Measurements from ENCODE around the gene HLA-DRA. TPM values are rescaled to one million over a fixed set of nuclear protein-coding genes. Genes with fewer than 3 reads are reported as not detected.

The HLA-DRA gene
- total RNA-seq, result 38.7 TPM

DNA sequence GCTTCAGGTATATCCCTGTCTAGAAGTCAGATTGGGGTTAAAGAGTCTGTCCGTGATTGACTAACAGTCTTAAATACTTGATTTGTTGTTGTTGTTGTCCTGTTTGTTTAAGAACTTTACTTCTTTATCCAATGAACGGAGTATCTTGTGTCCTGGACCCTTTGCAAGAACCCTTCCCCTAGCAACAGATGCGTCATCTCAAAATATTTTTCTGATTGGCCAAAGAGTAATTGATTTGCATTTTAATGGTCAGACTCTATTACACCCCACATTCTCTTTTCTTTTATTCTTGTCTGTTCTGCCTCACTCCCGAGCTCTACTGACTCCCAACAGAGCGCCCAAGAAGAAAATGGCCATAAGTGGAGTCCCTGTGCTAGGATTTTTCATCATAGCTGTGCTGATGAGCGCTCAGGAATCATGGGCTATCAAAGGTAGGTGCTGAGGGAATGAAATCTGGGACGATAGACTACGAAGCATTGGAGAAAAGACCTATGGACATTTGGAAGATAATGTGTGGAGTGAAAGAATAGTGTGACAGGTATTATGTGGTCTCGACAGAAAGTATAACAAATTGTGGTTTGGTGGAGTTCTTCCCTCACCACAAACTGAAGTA, at the start of gene HLA-DRA:
Gene HLA-DRA (plus strand): TSS at position 286 of the 613 bp plus-strand sequence. CDS start 64 bp downstream, at position 350.
- ATAC-seq, result peak; percentile 79

DNA sequence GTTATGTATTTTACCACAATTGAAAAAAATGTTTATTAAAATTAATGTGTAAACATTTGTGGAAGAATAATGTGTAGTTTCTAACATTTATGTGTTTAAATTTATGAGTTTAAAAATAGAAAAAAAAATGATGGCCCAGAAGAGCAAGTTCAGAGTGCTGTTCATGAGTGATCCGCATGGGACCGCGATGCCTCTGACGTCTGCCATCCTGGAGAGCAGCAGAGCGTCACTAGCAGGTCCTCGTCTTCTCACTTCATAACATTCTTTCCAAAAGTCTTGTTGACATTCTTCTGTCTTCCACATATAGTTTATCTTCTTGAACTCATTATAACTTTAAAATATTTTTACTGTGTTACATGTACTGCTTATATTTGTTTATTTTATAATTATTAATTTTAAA, 48.2 kb upstream of the HLA-DRA start:
- no peak for ATAC-seq

DNA sequence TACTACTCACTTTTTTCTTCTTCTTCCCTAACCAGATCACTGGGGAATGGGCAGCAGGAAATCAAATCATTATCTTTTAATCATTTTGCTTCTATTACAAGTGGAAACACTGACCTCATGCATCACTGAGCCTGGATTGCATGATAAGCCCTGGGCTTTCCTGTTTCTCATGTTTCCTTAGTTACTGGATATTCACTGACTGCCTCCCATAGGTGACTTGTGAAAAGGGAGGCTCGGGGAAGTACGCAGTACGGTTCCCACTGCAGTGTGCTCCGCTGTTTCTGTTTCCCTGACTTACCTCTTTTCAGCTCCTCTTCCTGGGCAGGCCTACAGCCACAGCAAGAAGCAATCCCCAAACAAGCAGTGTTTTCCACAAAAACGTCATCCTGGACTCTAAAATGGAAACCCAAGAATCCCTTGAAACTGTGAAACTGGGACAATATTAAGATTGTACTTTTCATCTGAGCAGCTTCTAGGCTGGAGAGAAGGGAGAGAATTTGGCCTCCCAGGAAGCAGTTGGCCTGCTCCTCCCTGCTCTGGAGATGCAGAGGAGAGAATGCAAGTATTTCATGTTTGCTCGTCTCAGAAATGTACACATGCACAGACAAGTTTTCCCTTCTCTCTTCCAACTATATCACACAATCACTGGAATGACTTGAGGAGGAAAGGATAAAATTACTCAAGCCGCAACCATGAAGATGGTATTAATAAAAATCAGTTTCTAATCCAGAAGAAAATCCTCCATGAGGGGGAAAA, 45.8 kb upstream of the HLA-DRA start:
- peak; percentile 92 for ATAC-seq

DNA sequence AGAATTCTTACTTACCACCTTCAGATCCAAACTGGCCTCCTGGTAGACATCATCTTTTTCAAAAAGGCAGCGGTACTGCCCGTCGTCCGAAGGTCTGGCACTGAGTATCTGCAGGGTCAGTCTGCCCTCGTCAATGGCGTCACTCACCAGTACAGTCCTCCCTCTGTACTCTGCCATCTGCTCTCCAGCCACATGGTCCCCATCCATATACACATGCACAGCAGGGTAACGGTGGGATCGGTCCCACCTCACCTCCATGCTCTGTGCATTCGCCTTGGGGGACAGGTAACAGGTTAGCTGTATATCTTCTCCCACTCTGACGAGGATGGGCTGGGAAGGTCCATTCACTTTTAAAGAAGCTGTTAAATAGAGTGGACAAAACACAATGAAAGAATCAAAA, 43.7 kb upstream of the HLA-DRA start:
- ATAC-seq, result no peak

DNA sequence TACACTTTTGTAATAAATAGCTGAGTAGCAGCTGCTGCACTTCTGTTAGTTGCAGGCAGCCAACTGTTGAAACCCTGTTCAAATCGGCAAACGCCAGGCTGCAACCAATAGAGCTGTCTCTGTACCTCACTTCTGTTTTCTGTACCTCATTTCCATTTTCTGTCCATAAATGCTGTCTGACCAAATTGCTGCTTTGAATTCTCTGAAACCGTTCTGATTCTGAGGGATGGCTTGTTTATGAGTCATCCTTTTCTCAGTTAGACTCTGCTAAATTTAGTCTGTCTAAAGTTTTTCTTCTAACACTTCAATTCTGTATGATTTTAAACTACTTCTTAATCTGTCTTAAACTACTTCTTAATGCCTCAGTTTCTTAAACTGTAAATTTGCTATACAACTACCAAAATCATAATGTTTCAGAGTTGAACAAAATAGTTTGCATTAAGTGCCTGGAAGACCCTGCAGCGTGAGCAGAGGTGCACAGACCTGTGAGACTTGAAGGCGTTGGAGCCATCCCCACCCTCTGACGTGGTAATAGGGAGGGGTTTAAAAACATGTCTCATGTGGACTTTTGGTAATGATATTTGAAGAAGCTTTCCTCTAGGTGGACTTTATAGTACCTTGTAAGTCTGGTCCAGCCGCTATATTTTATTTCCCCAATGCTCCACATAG, 42.3 kb upstream of the HLA-DRA start:
- ATAC-seq, result no peak

DNA sequence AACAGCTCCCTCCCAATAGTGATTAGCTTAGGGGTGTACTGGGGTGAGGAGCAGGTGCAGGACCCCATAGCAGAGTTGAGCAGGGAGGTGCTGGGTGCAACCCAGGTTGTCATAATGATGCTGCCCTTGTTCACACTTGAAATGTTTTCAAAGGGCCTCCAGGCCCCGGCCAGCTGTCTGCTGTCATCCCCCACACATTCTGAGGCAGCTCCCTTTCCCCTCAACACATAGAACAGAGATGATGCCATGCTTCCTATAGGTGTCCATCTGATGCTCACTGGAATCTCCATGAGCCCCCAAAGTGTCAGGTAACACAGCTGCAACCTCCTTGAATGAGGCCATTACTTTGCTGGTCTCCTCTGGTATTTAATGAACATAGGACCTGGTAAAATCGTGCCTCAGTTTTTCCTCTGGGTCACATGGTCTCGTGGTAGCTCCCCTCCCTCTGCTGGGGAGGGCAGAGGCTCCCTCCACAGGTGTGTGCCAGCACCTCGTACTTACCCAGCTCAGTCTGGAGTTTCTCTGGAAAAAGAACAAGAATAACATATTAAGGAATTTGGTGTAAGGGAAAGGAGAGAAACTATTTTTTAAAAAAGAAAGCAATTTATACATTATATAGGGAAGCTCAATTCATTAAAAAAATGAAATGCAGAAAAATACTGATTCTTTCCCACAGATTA, 38.3 kb upstream of the HLA-DRA start:
- no peak for ATAC-seq

DNA sequence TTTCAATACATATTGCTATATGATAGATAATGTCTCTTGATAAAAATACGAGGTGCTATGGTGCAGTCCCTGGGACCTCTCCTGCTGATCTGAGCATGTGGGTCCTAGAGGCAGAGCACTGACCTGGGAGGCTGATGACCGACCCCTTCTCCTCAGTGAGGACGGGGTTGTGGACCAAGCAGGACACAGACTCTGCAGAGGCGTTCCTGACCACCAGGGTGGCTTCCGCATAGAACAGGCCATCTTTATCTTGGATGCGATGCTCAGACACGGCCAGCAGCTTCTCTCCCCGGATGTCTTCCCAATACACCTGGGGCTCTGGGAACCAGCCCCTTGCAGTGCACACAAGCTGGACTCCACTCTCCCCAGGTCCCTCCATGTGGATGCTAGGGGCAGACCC, 36.9 kb upstream of the HLA-DRA start:
- no peak for ATAC-seq

DNA sequence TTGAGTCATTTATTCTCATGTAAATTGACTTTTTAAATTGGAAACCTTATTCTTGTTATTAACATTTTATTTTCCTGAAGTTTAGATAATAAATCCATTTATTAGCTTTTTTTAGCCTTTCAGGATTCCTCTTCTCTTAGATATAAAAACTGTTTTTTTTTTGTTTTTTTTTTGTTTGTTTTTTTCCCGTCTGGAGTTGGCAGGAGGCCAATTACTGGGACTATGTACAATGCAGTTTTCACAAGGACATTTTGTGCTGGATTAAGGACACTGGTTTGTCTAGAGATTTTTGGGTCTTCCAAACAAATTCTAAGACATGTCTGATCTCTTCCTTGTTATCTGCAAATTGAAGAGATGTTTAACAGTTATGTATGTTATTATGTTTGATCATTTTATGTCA, 34.0 kb upstream of the HLA-DRA start:
- ATAC-seq, result no peak

DNA sequence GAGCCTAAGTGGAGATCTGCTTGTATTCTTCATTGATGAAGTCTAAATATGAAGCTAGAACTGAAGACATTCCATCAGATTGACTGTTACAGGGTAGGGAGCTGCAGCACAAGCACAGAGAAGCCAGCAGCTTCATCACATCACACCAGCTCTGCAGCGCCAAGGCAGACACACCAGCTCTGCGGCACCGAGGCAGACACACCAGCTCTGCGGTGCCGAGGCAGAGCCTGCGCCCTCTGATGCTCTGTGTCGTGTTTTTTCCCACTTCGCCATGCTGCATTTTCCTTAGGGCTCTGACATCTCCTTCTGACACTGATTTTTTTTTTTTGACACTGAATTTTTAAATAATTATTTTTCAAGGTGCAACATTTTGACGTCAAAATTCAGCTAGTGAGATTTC, 33.5 kb upstream of the HLA-DRA start:
- ATAC-seq, result no peak

DNA sequence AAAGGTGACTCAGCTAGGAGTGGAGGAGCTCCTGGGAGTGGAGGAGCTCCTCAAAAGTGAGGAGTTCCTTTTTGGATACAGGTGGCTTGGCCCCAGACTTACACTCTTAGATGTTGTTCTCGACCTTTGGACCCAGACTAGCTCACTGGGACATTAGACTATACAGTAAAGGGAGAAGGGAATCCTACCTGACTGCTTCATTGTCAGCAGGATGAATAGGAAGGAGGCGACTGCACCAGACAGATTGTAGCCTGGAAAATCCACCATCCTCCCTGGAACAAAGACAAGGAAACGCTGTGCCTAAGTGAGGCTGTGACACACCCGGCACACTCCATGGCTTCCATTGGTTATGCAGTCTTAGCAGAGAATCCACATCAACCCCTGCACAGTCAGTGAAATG, 32.8 kb upstream of the HLA-DRA start, which contains the start of gene BTNL2:
Gene BTNL2 (minus strand): TSS at position 325 of the 400 bp plus-strand sequence. CDS start 58 bp downstream, at position 267.
- ATAC-seq, result no peak

DNA sequence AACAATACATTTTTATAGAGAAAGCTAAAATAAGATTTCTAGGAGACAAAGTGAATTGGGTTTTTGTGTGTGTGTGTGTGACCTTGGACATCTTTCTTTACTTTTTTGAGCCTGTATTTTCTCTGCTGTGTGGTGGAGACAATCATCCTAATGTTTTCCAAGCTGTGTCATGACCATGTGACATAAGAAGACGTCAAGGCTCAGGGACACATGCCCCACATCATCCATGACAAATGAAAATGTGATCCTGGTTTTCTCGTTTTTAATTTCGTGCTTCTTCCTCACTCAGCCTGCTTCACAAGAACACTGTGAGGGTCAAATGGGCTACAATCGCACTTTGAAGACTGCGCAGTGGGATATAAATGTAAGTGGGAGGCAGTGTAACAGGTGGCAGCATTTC, 28.8 kb upstream of the HLA-DRA start:
- no peak for ATAC-seq

DNA sequence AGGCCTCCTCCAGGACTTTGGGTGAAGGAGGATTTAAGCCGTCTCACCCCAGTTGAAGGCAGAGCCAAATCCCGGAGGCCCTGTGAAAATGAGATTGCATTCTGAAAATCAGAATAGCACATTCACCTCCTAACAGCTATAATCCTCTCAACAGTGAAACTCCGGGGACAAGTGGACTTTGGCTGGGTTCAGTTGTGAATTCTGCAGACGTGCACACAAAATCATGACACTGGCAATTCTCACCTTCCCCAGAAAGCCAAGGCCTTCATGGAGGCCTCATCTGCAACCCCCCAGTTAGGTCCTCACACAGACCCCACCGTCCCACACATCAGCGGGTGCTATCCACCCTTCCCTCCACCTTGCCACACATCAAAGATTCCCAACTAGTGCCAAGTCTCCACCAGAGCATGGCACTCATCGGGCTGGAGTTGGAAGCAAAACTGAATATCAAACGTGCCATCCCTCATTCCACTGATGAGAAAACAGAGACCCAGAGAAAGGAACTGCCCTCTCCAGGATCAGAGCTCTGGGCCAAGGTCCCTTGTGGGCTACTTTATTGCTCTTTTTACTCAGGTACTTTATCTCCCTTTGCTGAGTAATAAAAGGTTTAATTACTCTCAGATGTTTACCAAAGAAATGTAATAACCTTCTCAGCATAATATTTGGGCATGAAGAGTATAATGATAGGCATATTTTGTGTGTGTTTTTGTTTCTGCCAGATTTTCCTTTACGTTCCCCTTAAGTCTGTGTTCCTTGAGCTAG, 27.9 kb upstream of the HLA-DRA start:
- ATAC-seq, result no peak

DNA sequence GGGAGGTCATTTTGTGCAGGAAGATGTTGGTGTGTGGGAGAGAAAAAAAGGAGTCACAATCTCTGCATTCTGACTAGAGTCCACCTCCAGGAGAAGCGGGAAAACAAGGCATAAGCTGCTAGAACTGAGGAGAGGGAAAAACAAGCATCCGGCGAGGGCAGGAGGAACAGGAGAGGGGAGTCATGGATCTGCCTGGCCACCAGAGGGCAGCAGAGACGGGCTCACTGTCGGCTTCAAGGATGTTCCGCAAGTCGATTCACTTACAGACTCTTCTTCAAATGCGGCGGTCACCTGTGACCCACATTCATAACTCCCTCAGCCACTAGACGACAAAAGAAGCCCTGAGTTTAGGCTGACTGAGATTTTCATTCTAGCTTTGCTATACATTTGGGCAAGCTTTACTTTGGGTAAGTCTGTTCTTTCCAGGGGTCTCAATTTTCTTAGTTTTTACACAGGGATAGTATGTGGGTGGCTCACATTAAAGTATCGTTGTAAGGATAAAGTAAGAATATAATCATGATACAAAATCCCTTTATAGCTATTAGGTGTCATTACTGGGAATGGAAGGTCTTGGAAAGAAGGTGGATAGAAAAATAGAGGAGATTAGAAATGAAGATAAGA, 26.1 kb upstream of the HLA-DRA start:
- ATAC-seq, result peak; percentile 81

DNA sequence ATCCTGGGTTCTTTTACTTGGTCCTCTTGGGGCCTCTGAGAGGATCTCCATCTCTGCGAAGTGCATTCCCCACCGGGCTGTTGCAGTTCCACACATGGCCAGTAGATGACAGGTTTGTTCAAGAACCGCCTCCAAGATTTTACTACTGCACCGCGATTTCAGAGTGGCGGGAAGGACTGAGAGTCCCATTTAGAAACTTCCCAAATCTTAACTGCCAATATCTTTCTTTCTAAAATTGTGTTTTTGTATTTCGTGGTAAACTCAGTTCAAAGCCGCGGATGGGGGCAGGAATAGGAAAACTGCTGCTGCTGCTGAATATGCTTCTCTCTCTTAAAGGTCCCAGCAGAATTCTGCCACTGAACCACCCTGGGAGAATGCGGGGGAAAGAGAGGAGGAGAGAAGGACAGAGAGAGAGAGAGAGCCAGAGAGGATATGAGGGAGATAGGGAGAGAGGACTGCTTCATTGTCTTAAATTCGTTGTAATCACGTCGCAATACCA, 24.1 kb upstream of the HLA-DRA start:
- peak; percentile 72 for ATAC-seq

DNA sequence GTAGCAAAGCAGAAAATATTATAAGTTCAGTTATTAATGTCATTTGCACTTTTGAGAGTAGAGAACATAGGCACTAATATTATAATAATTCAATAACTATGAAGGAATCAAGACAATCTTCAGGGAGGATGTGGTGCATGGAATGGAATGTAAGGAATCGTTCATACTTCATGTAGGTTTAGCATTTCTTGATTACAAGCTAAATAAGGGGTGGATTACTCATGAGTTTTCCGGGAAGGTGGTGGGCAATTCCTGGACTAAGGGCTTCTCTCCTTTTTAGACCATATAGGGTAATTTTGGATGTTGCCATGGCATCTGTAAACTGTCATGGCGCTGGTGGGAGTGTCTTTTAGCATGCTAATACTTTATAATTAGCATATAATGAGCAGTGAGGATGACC, 23.7 kb upstream of the HLA-DRA start:
- no peak for ATAC-seq

DNA sequence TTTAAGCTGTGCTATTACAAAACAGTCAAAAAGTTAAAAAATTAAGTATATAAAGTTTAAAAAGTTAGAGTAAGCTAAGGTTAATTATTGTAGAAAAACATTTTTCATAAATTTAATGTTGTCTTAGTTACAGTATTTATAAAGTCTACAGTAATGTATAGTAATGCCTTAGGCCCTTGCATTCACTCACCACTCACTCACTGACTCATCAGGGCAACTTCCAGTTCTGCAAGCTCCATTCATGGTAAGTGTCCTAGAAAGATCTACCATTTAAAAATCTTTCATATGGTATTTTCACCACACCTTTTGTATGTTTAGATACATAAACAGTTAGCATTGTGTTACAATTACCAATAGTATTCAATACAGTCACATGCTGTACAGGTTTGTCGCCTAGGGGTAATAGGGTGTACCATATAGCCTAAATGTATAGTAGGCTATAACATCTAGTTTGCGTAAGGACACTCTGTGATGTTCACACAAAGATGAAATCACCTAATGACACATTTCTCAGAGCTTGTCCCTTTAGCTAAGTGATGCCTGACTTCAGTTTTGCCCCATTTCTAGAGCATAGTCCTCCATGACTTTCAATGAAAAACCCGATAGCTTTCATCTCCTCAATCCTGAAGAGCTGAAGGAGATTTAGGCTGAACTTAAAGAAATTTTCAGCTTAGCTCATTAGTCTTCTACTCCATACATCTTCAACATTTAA, 14.9 kb upstream of the HLA-DRA start:
- ATAC-seq, result peak; percentile 53

DNA sequence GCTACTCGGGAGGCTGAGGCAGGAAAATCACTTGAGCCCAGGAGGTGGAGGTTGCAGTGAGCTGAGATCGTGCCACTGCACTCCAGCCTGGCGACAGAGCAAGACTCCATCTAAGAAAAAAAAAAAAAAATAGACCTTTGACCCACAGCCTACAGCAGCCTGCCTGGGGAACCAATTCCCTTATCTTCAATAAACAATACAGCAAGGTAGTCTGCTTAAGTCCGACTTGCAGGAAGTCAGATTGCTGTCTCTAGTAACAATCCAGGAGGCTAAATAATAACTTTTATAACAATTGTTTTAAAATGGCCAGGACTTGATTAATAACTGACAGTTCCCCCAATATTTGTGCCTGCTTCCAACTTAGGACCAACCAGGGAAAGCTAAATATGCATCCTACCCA, 13.3 kb upstream of the HLA-DRA start:
- ATAC-seq, result no peak

DNA sequence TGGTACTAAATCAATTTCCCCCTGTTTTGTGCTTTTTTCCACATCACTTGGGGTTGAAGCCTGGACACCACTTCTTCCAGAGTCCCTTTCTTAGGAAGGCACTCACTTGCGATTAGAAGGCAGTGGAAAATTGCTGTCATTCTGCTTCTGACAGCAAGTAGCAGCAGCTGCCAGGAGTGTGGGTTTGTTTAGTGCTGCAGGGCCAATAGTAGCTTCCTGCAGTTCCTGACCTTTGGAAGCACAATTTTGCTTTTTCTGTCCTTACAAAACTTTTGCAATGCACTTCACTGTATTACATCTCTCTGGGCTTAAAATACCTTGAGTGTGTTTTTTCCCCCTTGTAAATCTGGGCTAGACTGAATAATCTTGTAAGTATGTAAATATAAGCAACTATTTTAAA, 12.5 kb upstream of the HLA-DRA start:
- no peak for ATAC-seq

DNA sequence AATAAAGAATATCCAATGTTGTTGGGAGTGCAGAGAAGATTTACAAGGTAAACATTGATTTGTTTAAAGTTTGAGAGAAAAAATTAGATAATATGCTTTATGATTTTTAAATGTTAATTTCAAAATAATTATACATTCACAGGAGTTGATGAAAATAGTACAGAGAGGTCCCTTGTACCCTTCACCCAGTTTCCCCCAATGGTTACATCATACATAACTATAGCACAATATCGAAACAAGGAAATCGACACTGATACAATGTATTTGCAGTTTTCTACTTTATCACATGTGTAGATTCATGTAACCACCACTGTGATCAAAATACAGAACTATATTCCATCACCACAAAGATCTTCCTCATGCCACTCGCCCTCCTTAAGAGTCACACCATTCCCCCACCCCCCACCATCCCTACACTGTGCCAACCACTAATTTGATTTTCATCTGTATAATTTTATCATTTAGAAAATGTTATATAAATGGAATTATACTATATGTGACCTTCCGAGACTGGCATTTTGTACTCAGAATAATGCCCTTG, 11.7 kb upstream of the HLA-DRA start:
- ATAC-seq, result no peak

DNA sequence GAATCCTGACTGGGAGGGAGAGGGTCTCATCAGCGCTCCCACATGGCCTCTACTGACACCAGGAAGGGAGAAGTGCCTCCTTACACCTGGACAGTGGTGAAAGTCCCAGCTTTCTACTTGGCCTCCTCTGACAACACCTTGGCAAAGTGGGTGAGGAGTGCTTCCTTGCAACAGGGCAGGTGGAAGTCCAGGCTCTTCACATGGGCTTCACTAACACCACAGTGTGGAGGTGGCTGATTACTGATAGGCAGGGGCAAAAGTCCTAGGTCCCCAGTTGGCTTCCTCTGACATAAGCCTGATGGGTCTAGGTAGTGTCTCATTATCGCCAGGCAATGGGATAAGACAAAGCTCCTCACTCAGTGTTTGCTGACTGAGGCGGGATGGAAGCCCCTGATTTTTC, 9.5 kb upstream of the HLA-DRA start:
- ATAC-seq, result no peak

DNA sequence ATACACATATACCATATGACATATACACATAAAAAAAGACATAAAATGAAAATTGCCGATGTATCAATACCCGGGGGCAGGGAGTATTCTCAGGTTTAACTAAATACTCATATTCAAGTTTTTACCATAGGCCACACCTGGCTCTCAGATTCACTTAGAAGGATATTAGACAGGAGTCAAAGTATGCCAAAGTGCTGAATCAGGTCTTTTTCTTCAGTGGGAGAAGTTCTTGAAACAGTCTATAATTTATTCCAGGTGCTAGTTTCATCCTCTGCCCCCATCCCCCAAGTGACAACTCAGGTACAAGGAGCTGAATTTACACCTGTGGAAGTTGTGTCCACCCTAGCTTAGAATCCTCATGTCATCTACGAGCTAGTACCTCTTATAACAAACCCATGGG, 8.5 kb upstream of the HLA-DRA start:
- no peak for ATAC-seq

Measured in esophagus mucosa (tissue), 1 donor.